Measurements from ENCODE around the gene KRTAP10-7.

DNA sequence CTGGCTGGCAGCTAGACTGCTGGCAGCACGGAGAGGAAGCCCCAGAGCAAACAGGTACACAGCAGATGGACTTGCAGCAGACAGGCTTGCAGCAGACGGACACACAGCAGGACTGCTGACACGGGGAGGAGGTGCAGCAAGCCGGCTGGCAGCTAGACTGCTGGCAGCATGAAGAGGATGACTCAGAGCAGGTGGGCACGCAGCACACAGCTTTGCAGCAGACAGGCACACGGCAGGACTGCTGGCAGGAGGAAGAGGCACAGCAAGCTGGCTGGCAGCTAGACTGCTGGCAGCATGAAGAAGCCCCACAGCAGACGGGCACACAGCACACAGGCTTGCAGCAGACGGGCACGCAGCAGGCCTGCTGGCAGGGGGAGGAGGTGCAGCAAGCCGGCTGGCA lies 49.6 kb upstream of the KRTAP10-7 start:
- TF ChIP-seq, protein P1, sequence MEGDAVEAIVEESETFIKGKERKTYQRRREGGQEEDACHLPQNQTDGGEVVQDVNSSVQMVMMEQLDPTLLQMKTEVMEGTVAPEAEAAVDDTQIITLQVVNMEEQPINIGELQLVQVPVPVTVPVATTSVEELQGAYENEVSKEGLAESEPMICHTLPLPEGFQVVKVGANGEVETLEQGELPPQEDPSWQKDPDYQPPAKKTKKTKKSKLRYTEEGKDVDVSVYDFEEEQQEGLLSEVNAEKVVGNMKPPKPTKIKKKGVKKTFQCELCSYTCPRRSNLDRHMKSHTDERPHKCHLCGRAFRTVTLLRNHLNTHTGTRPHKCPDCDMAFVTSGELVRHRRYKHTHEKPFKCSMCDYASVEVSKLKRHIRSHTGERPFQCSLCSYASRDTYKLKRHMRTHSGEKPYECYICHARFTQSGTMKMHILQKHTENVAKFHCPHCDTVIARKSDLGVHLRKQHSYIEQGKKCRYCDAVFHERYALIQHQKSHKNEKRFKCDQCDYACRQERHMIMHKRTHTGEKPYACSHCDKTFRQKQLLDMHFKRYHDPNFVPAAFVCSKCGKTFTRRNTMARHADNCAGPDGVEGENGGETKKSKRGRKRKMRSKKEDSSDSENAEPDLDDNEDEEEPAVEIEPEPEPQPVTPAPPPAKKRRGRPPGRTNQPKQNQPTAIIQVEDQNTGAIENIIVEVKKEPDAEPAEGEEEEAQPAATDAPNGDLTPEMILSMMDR (IDR thresholded peaks at IDR 0.05 in 8 of 11, conservative IDR thresholded peaks at IDR 0.05 in 3 of 11) = no peak
- TF ChIP-seq POLR2AphosphoS5 (IDR thresholded peaks at IDR 0.05) = no peak
- no peak for TF ChIP-seq POLR2A (IDR thresholded peaks at IDR 0.05)
